ENCODE results near the gene IQCM. TPM values are rescaled to one million over a fixed set of nuclear protein-coding genes. Genes with fewer than 3 reads are reported as not detected.
"Not testable (repeated sequence)": the region's sequence is repeated elsewhere in the genome, so short reads cannot be mapped to it uniquely, and the experiment has no call there.

IQCM gene
- total RNA-seq, 1 donor from 2014 or later, result not detected

DNA sequence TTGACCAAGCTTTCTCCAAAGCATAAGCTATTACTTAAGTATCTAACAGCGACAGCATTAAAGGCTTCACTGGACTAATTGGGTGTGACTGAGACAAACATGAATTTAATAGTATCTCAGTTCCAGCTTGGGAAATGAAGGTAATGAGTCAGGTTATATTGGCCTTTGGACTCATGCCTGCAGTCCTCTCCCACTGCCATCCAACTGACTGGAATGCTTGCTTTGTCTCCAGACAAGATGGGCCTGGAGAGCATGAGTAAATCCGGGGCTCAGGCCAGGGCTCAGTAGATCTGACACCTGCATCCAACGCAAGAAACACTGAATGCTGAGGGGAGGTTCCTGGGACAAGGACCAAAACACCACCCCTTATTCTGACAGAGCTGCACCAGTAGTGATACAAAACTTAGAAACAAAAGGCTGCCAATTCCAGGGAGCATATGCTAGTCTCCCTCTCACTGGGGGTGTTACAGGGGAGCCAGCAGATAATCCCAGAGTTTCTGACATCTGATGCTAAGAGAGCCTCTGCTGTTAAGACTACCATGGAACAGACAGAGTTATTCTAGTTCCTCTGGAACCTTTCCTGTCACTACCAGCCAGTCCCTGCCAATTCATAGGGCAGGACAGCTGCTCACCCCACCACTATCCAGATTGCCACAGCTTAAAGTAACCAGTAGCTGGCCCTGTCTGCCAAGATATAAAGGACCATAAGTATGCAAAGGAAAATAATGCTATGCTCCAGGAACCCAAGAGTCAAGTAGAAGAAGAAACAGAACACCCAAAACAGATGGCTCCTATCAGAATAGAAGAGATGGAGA lies 293.8 kb downstream of the IQCM start:
- no peaks in the 10 kb centered on the region for H3K4me1 ChIP-seq
- H3K4me3 ChIP-seq, result no peak overlapping the region
- intact Hi-C loops (cut with DNase I), result no loop called here
- no peak for ATAC-seq
- H3K36me3 ChIP-seq, result no peaks in the 10 kb centered on the region
- H3K27ac ChIP-seq, result no peak overlapping the region
- H3K27me3 ChIP-seq, result no peaks in the 10 kb centered on the region
- TF ChIP-seq, protein P1, sequence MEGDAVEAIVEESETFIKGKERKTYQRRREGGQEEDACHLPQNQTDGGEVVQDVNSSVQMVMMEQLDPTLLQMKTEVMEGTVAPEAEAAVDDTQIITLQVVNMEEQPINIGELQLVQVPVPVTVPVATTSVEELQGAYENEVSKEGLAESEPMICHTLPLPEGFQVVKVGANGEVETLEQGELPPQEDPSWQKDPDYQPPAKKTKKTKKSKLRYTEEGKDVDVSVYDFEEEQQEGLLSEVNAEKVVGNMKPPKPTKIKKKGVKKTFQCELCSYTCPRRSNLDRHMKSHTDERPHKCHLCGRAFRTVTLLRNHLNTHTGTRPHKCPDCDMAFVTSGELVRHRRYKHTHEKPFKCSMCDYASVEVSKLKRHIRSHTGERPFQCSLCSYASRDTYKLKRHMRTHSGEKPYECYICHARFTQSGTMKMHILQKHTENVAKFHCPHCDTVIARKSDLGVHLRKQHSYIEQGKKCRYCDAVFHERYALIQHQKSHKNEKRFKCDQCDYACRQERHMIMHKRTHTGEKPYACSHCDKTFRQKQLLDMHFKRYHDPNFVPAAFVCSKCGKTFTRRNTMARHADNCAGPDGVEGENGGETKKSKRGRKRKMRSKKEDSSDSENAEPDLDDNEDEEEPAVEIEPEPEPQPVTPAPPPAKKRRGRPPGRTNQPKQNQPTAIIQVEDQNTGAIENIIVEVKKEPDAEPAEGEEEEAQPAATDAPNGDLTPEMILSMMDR (IDR thresholded peaks at IDR 0.05), result no peak
- H3K9me3 ChIP-seq, result no peaks in the 10 kb centered on the region
- no peak for DNase-seq

- DNase-seq (no peak), ATAC-seq (no peak)
- Histone ChIP-seq H3K36me3 (no peaks in the 10 kb centered on the region), H3K27me3 (no peaks in the 10 kb centered on the region), H3K4me3 (no peak overlapping the region), H3K4me1 (no peaks in the 10 kb centered on the region), H3K9me3 (no peaks in the 10 kb centered on the region), H3K27ac (no peak overlapping the region)
- TF ChIP-seq, protein P1 (IDR thresholded peaks at IDR 0.05), result no peak
- intact Hi-C loops (cut with DNase I), result no loop called here
Measured at GRCh38 chr4:149518471-149518870, 297.2 kb downstream of the IQCM start.

DNA sequence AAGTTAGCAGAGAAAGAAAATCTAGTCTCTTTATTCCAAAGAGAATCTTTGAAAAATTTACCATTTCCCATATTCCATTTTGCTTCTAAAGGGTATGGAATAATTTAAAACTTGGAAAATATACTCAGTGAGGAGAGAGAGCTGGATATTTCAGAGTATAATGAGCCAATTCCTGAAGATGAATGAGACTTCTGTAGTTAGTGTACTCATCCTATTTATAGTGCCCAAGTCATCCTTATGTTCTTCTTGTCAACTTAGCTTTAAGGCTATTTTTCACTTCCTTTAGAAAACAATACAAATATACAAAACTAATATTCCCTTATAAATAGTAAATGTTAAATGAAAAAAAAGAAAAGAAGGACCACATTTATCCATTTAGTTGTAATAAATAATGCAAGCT lies 302.6 kb downstream of the IQCM start:
- no peaks in the 10 kb centered on the region for H3K27me3 ChIP-seq
- TF ChIP-seq, protein P1 (IDR thresholded peaks at IDR 0.05), result no peak
- ATAC-seq (no peak), DNase-seq (no peak)
- no peaks in the 10 kb centered on the region for H3K36me3 ChIP-seq
- intact Hi-C loops (cut with DNase I), result no loop called here
- H3K9me3 ChIP-seq, result no peaks in the 10 kb centered on the region
- no peak overlapping the region for H3K27ac ChIP-seq
- H3K4me1 ChIP-seq, result no peaks in the 10 kb centered on the region
- H3K4me3 ChIP-seq, result no peak overlapping the region

DNA sequence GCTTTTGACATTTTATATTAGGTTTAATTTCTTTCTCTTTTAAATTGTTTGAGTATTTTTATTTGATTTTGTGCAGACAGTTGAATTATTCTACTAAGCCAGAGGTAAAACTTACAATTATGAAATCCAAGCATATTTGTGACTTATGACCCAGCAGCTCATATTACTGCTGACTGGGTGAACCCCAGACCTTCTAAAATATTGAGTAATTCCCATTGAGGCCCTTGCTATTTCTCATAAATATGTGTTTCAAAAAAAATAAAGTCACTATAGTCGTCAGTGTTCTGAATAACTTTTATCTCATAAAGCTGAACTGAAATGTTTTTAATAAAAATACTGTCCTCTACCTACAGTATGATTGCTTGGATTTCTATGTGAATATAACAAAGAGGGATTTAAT lies 303.1 kb downstream of the IQCM start:
- Histone ChIP-seq H3K27me3 (no peaks in the 10 kb centered on the region), H3K9me3 (no peaks in the 10 kb centered on the region), H3K27ac (no peak overlapping the region), H3K4me3 (no peak overlapping the region), H3K4me1 (no peaks in the 10 kb centered on the region), H3K36me3 (no peaks in the 10 kb centered on the region)
- no peak for DNase-seq
- TF ChIP-seq, protein P1 (IDR thresholded peaks at IDR 0.05), result no peak
- ATAC-seq, result no peak
- intact Hi-C loops (cut with DNase I), result no loop called here

DNA sequence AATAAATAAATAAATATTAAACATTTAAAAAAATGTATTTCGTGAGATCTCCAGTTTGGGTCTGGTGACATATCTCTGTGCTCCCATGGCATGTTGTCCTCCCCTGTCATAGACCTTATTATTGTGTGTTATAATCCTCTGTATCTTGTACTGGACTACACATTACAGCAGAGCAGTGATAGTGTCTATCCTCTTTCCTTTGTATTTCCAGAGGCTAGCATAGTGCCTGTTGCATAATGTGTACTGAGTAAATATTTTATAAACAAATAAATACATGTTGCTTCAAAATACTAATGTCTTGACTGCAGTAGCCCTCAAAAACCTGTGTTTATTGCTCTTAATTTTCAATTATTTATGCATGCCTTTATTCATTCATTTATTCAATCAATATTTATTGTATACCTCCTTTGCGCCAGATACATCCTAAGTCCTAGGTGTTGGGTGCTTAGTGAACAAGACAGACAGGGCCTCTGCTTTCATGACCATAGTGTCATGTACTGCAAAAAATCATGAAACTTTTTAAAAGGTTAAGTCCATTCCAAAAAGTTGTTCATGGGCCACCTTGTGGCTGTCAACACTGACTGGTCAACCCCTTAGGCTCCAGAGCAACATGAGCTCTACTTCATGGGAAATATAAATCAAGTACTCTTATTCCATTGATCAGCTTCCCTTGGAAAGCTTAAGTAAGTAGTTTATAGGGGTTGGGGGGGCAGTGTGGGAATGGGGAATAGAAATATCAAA lies 303.9 kb downstream of the IQCM start:
- ATAC-seq, result no peak
- TF ChIP-seq, protein P1 (IDR thresholded peaks at IDR 0.05), result no peak
- H3K4me1 ChIP-seq, result no peaks in the 10 kb centered on the region
- no peaks in the 10 kb centered on the region for H3K27me3 ChIP-seq
- H3K9me3 ChIP-seq, result no peaks in the 10 kb centered on the region
- no peaks in the 10 kb centered on the region for H3K36me3 ChIP-seq
- no peak overlapping the region for H3K27ac ChIP-seq
- intact Hi-C loops (cut with DNase I), result no loop called here
- no peak overlapping the region for H3K4me3 ChIP-seq
- DNase-seq, result no peak

GRCh38 chr4:149507309-149507708 lies 308.3 kb downstream of the IQCM start:
- H3K4me3 ChIP-seq; ATAC-seq; H3K36me3 ChIP-seq; H3K27me3 ChIP-seq; intact Hi-C loops (cut with DNase I); H3K9me3 ChIP-seq; DNase-seq; H3K27ac ChIP-seq; H3K4me1 ChIP-seq: not testable (repeated sequence)
